GM12878 (cell line): ENCODE data around the gene SP110. TPM values are rescaled to one million over a fixed set of nuclear protein-coding genes. Genes with fewer than 3 reads are reported as not detected.

Experiments
- ATAC-seq: fragments of 200-7000 bp; cut with Tn5 transposase; 3 replicates; pipeline ENCODE4 v1.9.1; 2020; ENCODE audit warnings: mild to moderate bottlenecking, moderate library complexity
- BruUV-seq: library from RNA; stranded (reverse); fragments of 400-500 nt; replicated peaks from 2 replicates; lab custom pipeline; 2021; lab: Mats Ljungman, UMichigan
- CTCF ChIA-PET: fragments of 300-600 bp; sonication (Branson Sonifier 250); formaldehyde crosslinking; extraction: SDS; loops from one replicate; lab custom pipeline; 2021; ENCODE audit warnings: inconsistent platforms; lab: Yijun Ruan, JAX
- POLR2A ChIA-PET: fragments of 350-600 bp; formaldehyde crosslinking; extraction: SDS; loops from one replicate; lab custom pipeline; 2021; ENCODE audit warnings: inconsistent platforms; lab: Charles Lee
- RAD21 ChIA-PET: fragments of 300-600 bp; sonication (Branson Sonifier 250); formaldehyde crosslinking; loops from one replicate; lab custom pipeline; 2023; ENCODE audit warnings: antibody characterized with exemption; ENCODE audit not compliant: unreplicated experiment; lab: Charles Lee
- SMC1A ChIA-PET: fragments of 300-600 bp; sonication (Branson Sonifier 250); formaldehyde crosslinking; loops from one replicate; lab custom pipeline; 2023; ENCODE audit not compliant: unreplicated experiment, uncharacterized antibody; lab: Charles Lee
- DNase-seq: peaks from one replicate; pipeline ENCODE4 v3.0.0-alpha.2; 2011; ENCODE audit warnings: low read depth, low spot score
- FAIRE-seq: peaks from 3 replicates; lab custom pipeline; 2011; peaks lifted over from hg19 to GRCh38; lab: Jason Lieb, UNC
- H2AFZ ChIP-seq: 2 replicates; pipeline ENCODE4 v1.6.0; 2011; ENCODE audit warnings: low read depth, low read length, control low read depth; ENCODE audit not compliant: control insufficient read depth
- H3K27ac ChIP-seq: 2 replicates; pipeline ENCODE4 v1.5.1; 2011; ENCODE audit warnings: control low read depth; ENCODE audit not compliant: control insufficient read depth, insufficient read depth
- H3K27me3 ChIP-seq, 2 experiments: replicated peaks in 1 of 2; 2 replicates each; pipeline versions ENCODE4 v1.6.0 to v1.6.1; 2011; ENCODE audit warnings: low read length in 1 of 2; ENCODE audit not compliant: control insufficient read depth in 2 of 2, insufficient read depth in 2 of 2
- H3K36me3 ChIP-seq, 2 experiments: 2 replicates each; pipeline ENCODE4 v1.5.1; 2011; ENCODE audit warnings: low read length in 1 of 2; ENCODE audit not compliant: control insufficient read depth in 2 of 2, insufficient read depth in 2 of 2
- H3K4me1 ChIP-seq: 2 replicates; pipeline ENCODE4 v1.6.1; 2011; ENCODE audit warnings: mild to moderate bottlenecking, low read length, moderate library complexity, mixed read lengths; ENCODE audit not compliant: control insufficient read depth, insufficient read depth
- H3K4me2 ChIP-seq: 2 replicates; pipeline ENCODE4 v1.6.0; 2011; ENCODE audit warnings: control low read depth; ENCODE audit not compliant: control insufficient read depth, insufficient read depth
- H3K4me3 ChIP-seq: fragments of 200-600 bp; sonication (generic); 2 replicates; pipeline ENCODE4 v1.5.1; 2016
- H3K79me2 ChIP-seq: 2 replicates; pipeline ENCODE4 v1.6.0; 2011; ENCODE audit warnings: low read length; ENCODE audit not compliant: control insufficient read depth, insufficient read depth
- H3K9ac ChIP-seq: 2 replicates; pipeline ENCODE4 v1.8.0; 2011; ENCODE audit warnings: low read length, control low read depth, mixed read lengths; ENCODE audit not compliant: control insufficient read depth, insufficient read depth
- H3K9me3 ChIP-seq: replicated peaks from 3 replicates; pipeline ENCODE4 v1.5.1; 2011; ENCODE audit warnings: mild to moderate bottlenecking, low read length; ENCODE audit not compliant: control insufficient read depth, insufficient read depth
- H4K20me1 ChIP-seq: 2 replicates; pipeline ENCODE4 v1.6.0; 2011; ENCODE audit not compliant: control insufficient read depth, insufficient read depth
- EP300 ChIP-seq, 2 experiments: fragments of 150-350 bp in 1 of 2; IDR thresholded peaks; 2 replicates each; pipeline ENCODE4 v1.6.1; 2011 to 2012; ENCODE audit warnings: low read depth in 2 of 2, low read length in 2 of 2, borderline replicate concordance in 1 of 2, improper control_type of control experiment in 1 of 2, inconsistent platforms in 1 of 2; ENCODE audit not compliant: control insufficient read depth in 1 of 2
- FOS ChIP-seq: IDR thresholded peaks from 3 replicates; pipeline ENCODE4 v1.6.1; 2011; ENCODE audit warnings: borderline replicate concordance; ENCODE audit not compliant: insufficient read length; ENCODE audit errors: extremely low read depth
- MTA2 ChIP-seq: fragments of 450-650 bp; IDR thresholded peaks from 2 replicates; pipeline ENCODE4 v1.6.1; 2016; ENCODE audit warnings: low read depth, mild to moderate bottlenecking, moderate library complexity
- MXI1 ChIP-seq: fragments of 150-350 bp; IDR thresholded peaks from 2 replicates; pipeline ENCODE4 v1.6.1; 2011; ENCODE audit warnings: low read depth, mild to moderate bottlenecking, inconsistent platforms, low read length, improper control_type of control experiment
- NR2F1 ChIP-seq: fragments of 450-650 bp; conservative IDR thresholded peaks from 2 replicates; pipeline ENCODE4 v1.6.1; 2017; ENCODE audit warnings: mild to moderate bottlenecking
- POU2F2 ChIP-seq: IDR thresholded peaks from 3 replicates; pipeline ENCODE4 v1.6.1; 2011; ENCODE audit warnings: low read depth, mild to moderate bottlenecking, low read length, borderline replicate concordance
- SIN3A ChIP-seq: IDR thresholded peaks from 2 replicates; pipeline ENCODE4 v1.6.1; 2012; ENCODE audit warnings: low read depth, low read length, improper control_type of control experiment
- USF2 ChIP-seq: IDR thresholded peaks from 2 replicates; pipeline ENCODE4 v1.6.1; 2011; ENCODE audit warnings: low read depth, low read length, improper control_type of control experiment, borderline replicate concordance
- ZNF384 ChIP-seq: IDR thresholded peaks from 2 replicates; pipeline ENCODE4 v1.6.1; 2012; ENCODE audit warnings: low read depth, mild to moderate bottlenecking, low read length, improper control_type of control experiment, borderline replicate concordance
- WGBS: methylation state at CpG from one replicate; pipeline ENCODE4 v1.1.6; 2016; ENCODE audit warnings: low lambda C conversion rate; ENCODE audit not compliant: insufficient replicate concordance, insufficient coverage; ENCODE audit errors: missing lambda C conversion rate; 5-methylcytosine and 5-hydroxymethylcytosine counted together
- in situ Hi-C: fragments of 300-500 bp; cut with MboI; formaldehyde crosslinking; loops from 9 replicates; pipeline ENCODE4 v1.14.3; 2018; ENCODE audit warnings: mixed read lengths
- intact Hi-C: fragments of 100-400 bp; cut with micrococcal nuclease; formaldehyde crosslinking; loops from one replicate; pipeline ENCODE4 v1.14.2; 2022; ENCODE audit not compliant: unreplicated experiment
- polyA plus RNA-seq, 11 experiments: library from polyadenylated mRNA; depleted of rRNA in 4 of 11; unstranded in 6 of 11; stranded (reverse) in 5 of 11; fragments of >200 nt; fragmentation: Nextera tagmentation in 4 of 11; fragmentation: Illumina TruSeq in 1 of 11; extraction: Ambion mirVana in 4 of 11; extraction: Trizol in 1 of 11; gene quantifications; 1 replicate in 1 of 11; 2 replicates in 10 of 11; pipeline versions ENCODE4 v1.2.1 to v1.2.3, GENCODE V29; 2011 to 2016; ENCODE audit warnings: inconsistent platforms in 2 of 11, missing spikeins in 2 of 11, low read depth in 1 of 11
- total RNA-seq, 4 experiments: library from RNA; depleted of rRNA in 3 of 4; stranded (reverse); fragments of >200 nt in 3 of 4; fragmentation: Illumina TruSeq in 1 of 4; extraction: Trizol in 1 of 4; gene quantifications; 2 replicates each; pipeline versions ENCODE4 v1.2.1 to v1.2.3, GENCODE V29; 2013 to 2021

Gene SP110
- total and polyA plus RNA-seq, 10 of the 15 experiments (the other 5 are each of a cell fraction or from before 2014, with no cell fraction given) = 81.2 to 149 (median 100) TPM

- POLR2A ChIA-PET = interaction anchor here (1.0 kb wide), 1 partner anchor 9 kb away, joined by 3 read pairs; no protein-coding TSS in a partner anchor
- H3K27me3 ChIP-seq = no peaks in the 10 kb centered on the region
- 46% methylated on average over 3 of the region's 3 CpGs for WGBS
- SMC1A ChIA-PET = no interaction called here
- no peak overlapping the region for H3K4me2 ChIP-seq
- no peak overlapping the region for H2AFZ ChIP-seq
- DNase-seq (no peak), FAIRE-seq (no peak), ATAC-seq (no peak)
- H3K36me3 ChIP-seq = peaks cover 1 to 15% of the 10 kb centered on the region in 2 experiments
- H4K20me1 ChIP-seq = no peaks in the 10 kb centered on the region
- no peak for TF ChIP-seq NR2F1
- no peak for TF ChIP-seq MTA2
- no peak for TF ChIP-seq EP300 (IDR thresholded peaks at IDR 0.05; ENCODE audit: borderline replicate concordance in 1 of 2, control insufficient read depth in 1 of 2, low read depth in 2 of 2, low read length in 2 of 2)
- no peak for TF ChIP-seq MXI1
- TF ChIP-seq SIN3A = no peak
- TF ChIP-seq FOS = no peak
- no peak for TF ChIP-seq ZNF384
- TF ChIP-seq USF2 = no peak
- no peak for TF ChIP-seq POU2F2
- intact Hi-C loops = no loop called here
- no peaks in the 10 kb centered on the region for H3K9me3 ChIP-seq
- BruUV-seq = no TSS peak
- no peak overlapping the region for H3K9ac ChIP-seq
- H3K79me2 ChIP-seq = no peaks in the 10 kb centered on the region
- no peaks in the 10 kb centered on the region for H3K4me1 ChIP-seq
- H3K4me3 ChIP-seq = no peak overlapping the region
- no peak overlapping the region for H3K27ac ChIP-seq
- CTCF ChIA-PET = interaction anchor here (0.7 to 1.1 kb wide), 3 partner anchors 16 to 544 kb away, joined by 3 read pairs; no protein-coding TSS in a partner anchor
- in situ Hi-C loops = no loop called here
- RAD21 ChIA-PET = no interaction called here
These were observed 26.4 kb upstream of the SP110 start for GRCh38 chr2:230246206-230246605.
